Mucosa of stomach (tissue), 1 donor: ENCODE measurements around the gene ALX3.

Experiments
- H3K27me3 ChIP-seq: one replicate; pipeline ENCODE4 v1.7.0; 2013; ENCODE audit warnings: mild to moderate bottlenecking, low read length; ENCODE audit not compliant: control insufficient read depth, insufficient read depth
- H3K36me3 ChIP-seq: one replicate; pipeline ENCODE4 v1.7.0; 2013; ENCODE audit warnings: low read length; ENCODE audit not compliant: control insufficient read depth, insufficient read depth
- H3K4me1 ChIP-seq: one replicate; pipeline ENCODE4 v1.7.0; 2013; ENCODE audit warnings: mild to moderate bottlenecking, low read length; ENCODE audit not compliant: control insufficient read depth, insufficient read depth
- H3K4me3 ChIP-seq: one replicate; pipeline ENCODE4 v1.7.0; 2013; ENCODE audit warnings: low read length
- H3K9ac ChIP-seq: one replicate; pipeline ENCODE4 v1.7.0; 2013; ENCODE audit warnings: mild to moderate bottlenecking, low read length, moderate library complexity
- H3K9me3 ChIP-seq: one replicate; pipeline ENCODE4 v1.7.0; 2013; ENCODE audit warnings: mild to moderate bottlenecking, low read length, moderate library complexity; ENCODE audit not compliant: control insufficient read depth
- donor health status: Pancreatic carcinoma.

Gene ALX3

GRCh38 chr1:110048923-110049601 lies 21.4 kb downstream of the ALX3 start:
- no peaks in the 10 kb centered on the region for H3K9me3 ChIP-seq
- H3K27me3 ChIP-seq = no peaks in the 10 kb centered on the region
- no peak overlapping the region for H3K4me3 ChIP-seq
- H3K4me1 ChIP-seq = peaks cover 10% of the 10 kb centered on the region
- no peak overlapping the region for H3K9ac ChIP-seq
- peaks cover 13% of the 10 kb centered on the region for H3K36me3 ChIP-seq

- Histone ChIP-seq H3K4me3 (no peak overlapping the region), H3K9me3 (no peaks in the 10 kb centered on the region), H3K27me3 (no peaks in the 10 kb centered on the region), H3K4me1 (peaks cover 10% of the 10 kb centered on the region), H3K36me3 (peaks cover 21% of the 10 kb centered on the region), H3K9ac (no peak overlapping the region)
These were observed 22.2 kb downstream of the ALX3 start for GRCh38 chr1:110048240-110048639.

- Histone ChIP-seq H3K9me3 (no peaks in the 10 kb centered on the region), H3K9ac (no peak overlapping the region), H3K4me3 (no peak overlapping the region), H3K4me1 (peaks cover 10% of the 10 kb centered on the region), H3K27me3 (no peaks in the 10 kb centered on the region), H3K36me3 (peaks cover 26% of the 10 kb centered on the region)
These were observed 23.0 kb downstream of the ALX3 start for GRCh38 chr1:110047463-110047862.

- H3K36me3 ChIP-seq = peaks cover 30% of the 10 kb centered on the region
These were observed 27.5 kb downstream of the ALX3 start for GRCh38 chr1:110043016-110043415.

GRCh38 chr1:110040548-110040947 lies 29.9 kb downstream of the ALX3 start:
- no peaks in the 10 kb centered on the region for H3K27me3 ChIP-seq
- H3K36me3 ChIP-seq = peaks cover 19% of the 10 kb centered on the region
- H3K9me3 ChIP-seq = no peaks in the 10 kb centered on the region
- H3K4me1 ChIP-seq = peaks cover 3% of the 10 kb centered on the region
- H3K4me3 ChIP-seq = no peak overlapping the region
- no peak overlapping the region for H3K9ac ChIP-seq

More at GRCh38 chr1:110043016-110043415, 27.5 kb downstream of the ALX3 start:
- Histone ChIP-seq H3K9ac (no peak overlapping the region), H3K27me3 (no peaks in the 10 kb centered on the region), H3K4me3 (no peak overlapping the region), H3K9me3 (no peaks in the 10 kb centered on the region), H3K4me1 (no peaks in the 10 kb centered on the region)

- Histone ChIP-seq H3K9me3 (no peaks in the 10 kb centered on the region), H3K9ac (no peak overlapping the region), H3K4me3 (no peak overlapping the region), H3K4me1 (peaks cover 7% of the 10 kb centered on the region), H3K27me3 (no peaks in the 10 kb centered on the region), H3K36me3 (peaks cover 18% of the 10 kb centered on the region)
These were observed 30.8 kb downstream of the ALX3 start for GRCh38 chr1:110039641-110040040.

- Histone ChIP-seq H3K27me3 (no peaks in the 10 kb centered on the region), H3K4me1 (peaks cover 7% of the 10 kb centered on the region), H3K4me3 (no peak overlapping the region), H3K9ac (no peak overlapping the region), H3K36me3 (peaks cover 11% of the 10 kb centered on the region), H3K9me3 (no peaks in the 10 kb centered on the region)
These were observed 32.2 kb downstream of the ALX3 start for GRCh38 chr1:110038271-110038670.

GRCh38 chr1:110035236-110035752 lies 35.2 kb downstream of the ALX3 start:
- Histone ChIP-seq H3K4me1 (peaks cover 17% of the 10 kb centered on the region), H3K36me3 (peaks cover 4% of the 10 kb centered on the region), H3K9ac (peak overlapping the region; percentile 93), H3K4me3 (peak overlapping the region; percentile 56), H3K9me3 (no peaks in the 10 kb centered on the region), H3K27me3 (no peaks in the 10 kb centered on the region)

GRCh38 chr1:110034451-110035235 lies 35.8 kb downstream of the ALX3 start, which contains the start of gene STRIP1:
TSS of gene STRIP1 (plus strand) at chr1:110034624. CDS start at chr1:110034638, 14 bp downstream.
- Histone ChIP-seq H3K9me3 (no peaks in the 10 kb centered on the region), H3K4me1 (peaks cover 17% of the 10 kb centered on the region), H3K9ac (peak within 1 kb of the TSS; percentile 93)

GRCh38 chr1:110034040-110034450 lies 36.4 kb downstream of the ALX3 start:
- Histone ChIP-seq H3K9me3 (no peaks in the 10 kb centered on the region), H3K4me3 (no peak overlapping the region), H3K9ac (peak overlapping the region; percentile 20), H3K27me3 (no peaks in the 10 kb centered on the region), H3K36me3 (peaks cover 4% of the 10 kb centered on the region), H3K4me1 (peaks cover 17% of the 10 kb centered on the region)

More at GRCh38 chr1:110034451-110035235, 35.8 kb downstream of the ALX3 start, which contains the start of gene STRIP1:
- Histone ChIP-seq H3K4me3 (peak within 1 kb of the TSS; percentile 56), H3K27me3 (no peaks in the 10 kb centered on the region), H3K36me3 (peaks cover 4% of the 10 kb centered on the region)

GRCh38 chr1:110033421-110033820 lies 37.1 kb downstream of the ALX3 start:
- no peak overlapping the region for H3K4me3 ChIP-seq
- H3K36me3 ChIP-seq = peaks cover 3% of the 10 kb centered on the region
- H3K27me3 ChIP-seq = no peaks in the 10 kb centered on the region
- no peak overlapping the region for H3K9ac ChIP-seq
- peaks cover 17% of the 10 kb centered on the region for H3K4me1 ChIP-seq
- H3K9me3 ChIP-seq = no peaks in the 10 kb centered on the region

GRCh38 chr1:110032327-110032726 lies 38.1 kb downstream of the ALX3 start:
- no peaks in the 10 kb centered on the region for H3K27me3 ChIP-seq
- no peaks in the 10 kb centered on the region for H3K9me3 ChIP-seq
- H3K4me1 ChIP-seq = peaks cover 17% of the 10 kb centered on the region
- H3K9ac ChIP-seq = no peak overlapping the region
- no peaks in the 10 kb centered on the region for H3K36me3 ChIP-seq
- no peak overlapping the region for H3K4me3 ChIP-seq
